GM23338 (cell line): ENCODE data around the gene GSG1L. TPM values are rescaled to one million over a fixed set of nuclear protein-coding genes. Genes with fewer than 3 reads are reported as not detected.

Experiments used
- ATAC-seq: fragments of 200-7000 bp; cut with Tn5 transposase; 3 replicates; pipeline ENCODE4 v1.9.1; 2020
- DNase-seq: peaks from one replicate; pipeline ENCODE4 v3.0.0-alpha.2; 2015; ENCODE audit warnings: low spot score
- H2AFZ ChIP-seq: fragments of 200-600 bp; sonication (generic); 2 replicates; pipeline ENCODE4 v1.8.0; 2016; ENCODE audit warnings: antibody characterized with exemption, mild to moderate bottlenecking, moderate library complexity
- H3F3A ChIP-seq: fragments of 200-600 bp; sonication (generic); replicated peaks from 2 replicates; pipeline ENCODE4 v1.8.0; 2017; ENCODE audit warnings: antibody characterized with exemption, mixed run types, low read depth
- H3K27ac ChIP-seq: fragments of 200-600 bp; sonication (generic); 2 replicates; pipeline ENCODE4 v1.6.1; 2016; ENCODE audit warnings: low read depth
- H3K27me3 ChIP-seq: fragments of 200-600 bp; sonication (generic); 2 replicates; pipeline ENCODE4 v1.8.0; 2016; ENCODE audit warnings: mild to moderate bottlenecking, mixed run types, moderate library complexity; ENCODE audit not compliant: insufficient read depth
- H3K36me3 ChIP-seq: fragments of 200-600 bp; sonication (generic); 2 replicates; pipeline ENCODE4 v1.8.0; 2016; ENCODE audit warnings: mild to moderate bottlenecking; ENCODE audit not compliant: insufficient read depth
- H3K4me1 ChIP-seq: fragments of 200-600 bp; sonication (generic); 2 replicates; pipeline ENCODE4 v1.8.0; 2016; ENCODE audit warnings: mild to moderate bottlenecking, moderate library complexity; ENCODE audit not compliant: insufficient read depth
- H3K4me2 ChIP-seq: fragments of 200-600 bp; sonication (generic); 2 replicates; pipeline ENCODE4 v1.7.1; 2017; ENCODE audit warnings: mixed run types
- H3K4me3 ChIP-seq: fragments of 200-600 bp; sonication (generic); 2 replicates; pipeline ENCODE4 v1.6.1; 2016; ENCODE audit warnings: mixed run types
- H3K79me2 ChIP-seq: fragments of 200-600 bp; sonication (generic); replicated peaks from 2 replicates; pipeline ENCODE4 v1.8.0; 2017; ENCODE audit warnings: mild to moderate bottlenecking; ENCODE audit not compliant: insufficient read depth
- H3K9me2 ChIP-seq: fragments of 200-600 bp; sonication (generic); 2 replicates; pipeline ENCODE4 v1.8.0; 2017; ENCODE audit not compliant: insufficient read depth
- H4K20me1 ChIP-seq: fragments of 200-600 bp; sonication (generic); replicated peaks from 2 replicates; pipeline ENCODE4 v1.8.0; 2017; ENCODE audit warnings: mild to moderate bottlenecking; ENCODE audit not compliant: insufficient read depth
- H3K27ac Mint-ChIP-seq: 2 replicates; pipeline ENCODE4 v1.8.0; 2020; ENCODE audit warnings: inconsistent platforms, mild to moderate bottlenecking, moderate library complexity, mixed read lengths
- H3K27me3 Mint-ChIP-seq: 3 replicates; pipeline ENCODE4 v1.8.0; 2022; ENCODE audit warnings: low read depth, mild to moderate bottlenecking, moderate library complexity, mixed read lengths, inconsistent platforms; ENCODE audit not compliant: insufficient read depth, poor library complexity
- H3K36me3 Mint-ChIP-seq: 3 replicates; pipeline ENCODE4 v1.8.0; 2021; ENCODE audit warnings: low read depth, mild to moderate bottlenecking, inconsistent platforms, moderate library complexity, mixed read lengths
- H3K4me1 Mint-ChIP-seq: 3 replicates; pipeline ENCODE4 v1.8.0; 2020; ENCODE audit warnings: mild to moderate bottlenecking, inconsistent platforms, mixed read lengths
- H3K4me3 Mint-ChIP-seq: 3 replicates; pipeline ENCODE4 v1.8.0; 2021; ENCODE audit warnings: moderate library complexity, mild to moderate bottlenecking, inconsistent platforms, mixed read lengths
- H3K9me3 Mint-ChIP-seq: 3 replicates; pipeline ENCODE4 v1.8.0; 2020; ENCODE audit warnings: moderate library complexity, mild to moderate bottlenecking, inconsistent platforms, mixed read lengths
- CTCF ChIP-seq, 2 experiments: fragments of 200-600 bp in 1 of 2; sonication (generic) in 1 of 2; conservative IDR thresholded peaks; 2 replicates each; pipeline versions ENCODE4 v1.5.1 to v1.6.1; 2016 to 2017; ENCODE audit warnings: antibody characterized with exemption in 2 of 2, low read depth in 2 of 2, mild to moderate bottlenecking in 2 of 2, moderate library complexity in 1 of 2
- EZH2phosphoT487 ChIP-seq: fragments of 200-600 bp; sonication (generic); IDR thresholded peaks from one replicate; pipeline ENCODE4 v1.8.1; 2018; ENCODE audit warnings: antibody characterized with exemption; ENCODE audit not compliant: unreplicated experiment
- JUNB ChIP-seq: IDR thresholded peaks from one replicate; pipeline ENCODE4 v1.6.1; 2016; ENCODE audit warnings: antibody characterized with exemption; ENCODE audit not compliant: unreplicated experiment
- NANOG ChIP-seq: IDR thresholded peaks from 2 replicates; pipeline ENCODE4 v1.6.1; 2016; ENCODE audit warnings: antibody characterized with exemption, borderline replicate concordance
- REST ChIP-seq: IDR thresholded peaks from one replicate; pipeline ENCODE4 v1.6.1; 2018; ENCODE audit warnings: antibody characterized with exemption; ENCODE audit not compliant: unreplicated experiment
- ZNF114 ChIP-seq: fragments of 250-450 bp; sonication (Bioruptor Pico); IDR thresholded peaks from 2 replicates; pipeline ENCODE4 v1.5.0; 2020; ENCODE audit warnings: mild to moderate bottlenecking, moderate library complexity
- ZNF331 ChIP-seq: fragments of 250-450 bp; sonication (Bioruptor Pico); IDR thresholded peaks from 2 replicates; pipeline ENCODE4 v1.5.0; 2020; ENCODE audit warnings: low read depth, mild to moderate bottlenecking, moderate library complexity
- ZNF462 ChIP-seq: fragments of 250-450 bp; sonication (Bioruptor Pico); IDR thresholded peaks from 2 replicates; pipeline ENCODE4 v1.5.0; 2020; ENCODE audit warnings: mild to moderate bottlenecking, moderate library complexity
- polyA plus RNA-seq: library from polyadenylated mRNA; unstranded; fragments of >200 nt; fragmentation: Nextera tagmentation; extraction: Ambion mirVana; gene quantifications from 2 replicates; pipeline ENCODE4 v1.2.1, GENCODE V29; 2016
- total RNA-seq: library from RNA; depleted of rRNA; stranded (reverse); fragments of >200 nt; shearing (Covaris generic); gene quantifications from 2 replicates; pipeline ENCODE4 v1.2.3, GENCODE V29; 2014

GSG1L gene
- total and polyA plus RNA-seq, 2 experiments from 2014 or later = 0.36 to 0.63 TPM

GRCh38 chr16:27999687-28000086 lies 63.8 kb downstream of the GSG1L start:
- no peak for ATAC-seq
- Mint-ChIP-seq H3K36me3 (no peaks in the 10 kb centered on the region), H3K4me1 (no peaks in the 10 kb centered on the region; the same call in 2 of the 3 replicates), H3K27me3 (peaks cover 1% of the 10 kb centered on the region), H3K27ac (no peak overlapping the region), H3K9me3 (peaks cover 20% of the 10 kb centered on the region), H3K4me3 (no peak overlapping the region)
- Histone ChIP-seq H2AFZ (peak overlapping the region; percentile 18; the same call in 1 of the 2 replicates), H3K9me2 (no peaks in the 10 kb centered on the region), H3K27ac (no peak overlapping the region), H3K36me3 (no peaks in the 10 kb centered on the region), H4K20me1 (no peaks in the 10 kb centered on the region), H3K4me3 (no peak overlapping the region), H3K27me3 (no peaks in the 10 kb centered on the region), H3F3A (no peaks in the 10 kb centered on the region), H3K4me1 (no peaks in the 10 kb centered on the region), H3K79me2 (no peaks in the 10 kb centered on the region), H3K4me2 (no peak overlapping the region)
- DNase-seq = no peak
- no peak for TF ChIP-seq JUNB
- no peak for TF ChIP-seq CTCF (conservative IDR thresholded peaks at IDR 0.05; ENCODE audit: low read depth in 2 of 2)
- TF ChIP-seq ZNF331 (CRISPR knock-in tag) = no peak
- no peak for TF ChIP-seq REST
- no peak for TF ChIP-seq NANOG
- TF ChIP-seq ZNF462 (CRISPR knock-in tag) = no peak
- no peak for TF ChIP-seq EZH2phosphoT487
- no peak for TF ChIP-seq ZNF114 (CRISPR knock-in tag)
